GM19455 (cell line): ENCODE results near the gene HYOU1.
"Not testable (repeated sequence)": the region's sequence is repeated elsewhere in the genome, so short reads cannot be mapped to it uniquely, and the experiment has no call there.

Experiments used
- ATAC-seq: cut with Tn5 transposase; IDR thresholded peaks from one replicate; pipeline ENCODE4 v1.9.1; 2021; ENCODE audit not compliant: unreplicated experiment

Gene HYOU1

GRCh38 chr11:119024430-119025098 lies 32.4 kb downstream of the HYOU1 start:
- ATAC-seq: no peak

GRCh38 chr11:119023741-119024140 lies 33.3 kb downstream of the HYOU1 start:
- no peak for ATAC-seq

- no peak for ATAC-seq
These were observed 35.4 kb downstream of the HYOU1 start for GRCh38 chr11:119021631-119022030.

GRCh38 chr11:119019996-119020395 lies 37.0 kb downstream of the HYOU1 start:
- ATAC-seq: no peak

GRCh38 chr11:119018074-119018938 lies 38.7 kb downstream of the HYOU1 start, which contains the start of the genes RPS25 and TRAPPC4:
Gene RPS25 (minus strand): TSS chr11:119018343. CDS start chr11:119018284, 59 bp downstream.
Gene TRAPPC4 (plus strand): TSS chr11:119018766. CDS start chr11:119018796, 30 bp downstream.
- peak; percentile 90 for ATAC-seq

GRCh38 chr11:119017377-119017776 lies 39.6 kb downstream of the HYOU1 start:
- not testable (repeated sequence) for ATAC-seq

- no peak for ATAC-seq
These were observed 40.6 kb downstream of the HYOU1 start for GRCh38 chr11:119016216-119017009.

GRCh38 chr11:119015054-119015611 lies 41.9 kb downstream of the HYOU1 start:
- ATAC-seq: no peak

- ATAC-seq: no peak
These were observed 42.6 kb downstream of the HYOU1 start for GRCh38 chr11:119014209-119014924.

- ATAC-seq: no peak
These were observed 44.3 kb downstream of the HYOU1 start for GRCh38 chr11:119012629-119013170.

GRCh38 chr11:119011476-119012053 lies 45.4 kb downstream of the HYOU1 start:
- no peak for ATAC-seq

GRCh38 chr11:119006656-119007055 lies 50.3 kb downstream of the HYOU1 start:
- no peak for ATAC-seq

GRCh38 chr11:119000906-119001305 lies 56.1 kb downstream of the HYOU1 start:
- ATAC-seq: no peak

- no peak for ATAC-seq
These were observed 58.2 kb downstream of the HYOU1 start for GRCh38 chr11:118998822-118999221.

- ATAC-seq: peak; percentile 23
These were observed 58.7 kb downstream of the HYOU1 start for GRCh38 chr11:118998388-118998717.

GRCh38 chr11:118997627-118998387 lies 59.2 kb downstream of the HYOU1 start, which contains the start of gene CENATAC:
Gene CENATAC (plus strand): TSS chr11:118998138. CDS start chr11:118998198, 60 bp downstream.
- ATAC-seq: peak; percentile 88

- peak; percentile 34 for ATAC-seq
These were observed 59.9 kb downstream of the HYOU1 start for GRCh38 chr11:118996926-118997626.
